Kidney glomerular epithelial cell (primary cell): ENCODE measurements around the gene ABLIM3.

Experiments
- DNase-seq: peaks from one replicate; lab custom pipeline; 2025; lab: John Stamatoyannopoulos, UW

The ABLIM3 gene

GRCh38 chr5:149282027-149282965 is 141.0 kb downstream of the ABLIM3 start:
- no peak for DNase-seq

- DNase-seq = no peak
Measured at GRCh38 chr5:149282966-149283332, 141.7 kb downstream of the ABLIM3 start.

DNA sequence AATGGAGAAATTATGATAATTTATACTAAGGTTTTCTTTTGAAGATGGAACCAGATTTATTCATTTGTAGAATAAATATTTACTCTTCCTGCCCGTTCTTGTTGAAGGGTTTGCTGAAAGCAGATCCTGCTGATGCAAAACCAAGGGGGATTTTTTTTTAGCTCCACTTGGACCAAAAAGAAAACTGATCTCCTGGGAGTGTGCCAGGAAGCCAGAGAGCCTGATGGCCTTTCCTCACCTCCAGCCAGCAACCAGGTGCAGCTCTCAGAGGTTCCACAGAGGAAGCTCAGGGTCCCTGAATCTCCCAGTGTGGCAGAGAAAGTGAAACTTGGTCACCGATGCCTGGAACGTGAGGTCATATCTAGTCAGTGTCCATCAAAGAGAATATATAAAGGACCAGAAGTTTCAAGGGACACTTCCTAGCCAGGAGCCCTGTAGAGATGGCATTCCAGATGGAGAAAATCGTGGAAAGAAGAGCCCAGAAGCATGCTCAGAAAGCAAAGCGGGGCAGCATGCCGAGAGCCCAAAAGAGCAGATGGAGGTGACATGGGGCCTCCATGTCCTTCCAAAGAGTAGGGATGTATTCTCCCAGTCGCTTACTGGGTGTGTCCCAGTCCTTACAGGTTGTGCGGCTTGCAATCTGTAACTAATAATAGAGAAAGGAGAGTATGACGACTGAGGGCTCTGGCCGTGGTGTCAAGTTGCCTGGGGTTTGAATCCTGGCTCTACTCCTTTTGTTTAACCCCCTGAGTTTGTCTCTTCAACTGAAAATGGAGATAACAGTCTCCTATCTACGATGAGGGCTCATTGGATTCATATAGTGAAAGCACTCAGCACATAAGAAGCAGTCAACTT is 142.6 kb downstream of the ABLIM3 start:
- DNase-seq = no peak

DNA sequence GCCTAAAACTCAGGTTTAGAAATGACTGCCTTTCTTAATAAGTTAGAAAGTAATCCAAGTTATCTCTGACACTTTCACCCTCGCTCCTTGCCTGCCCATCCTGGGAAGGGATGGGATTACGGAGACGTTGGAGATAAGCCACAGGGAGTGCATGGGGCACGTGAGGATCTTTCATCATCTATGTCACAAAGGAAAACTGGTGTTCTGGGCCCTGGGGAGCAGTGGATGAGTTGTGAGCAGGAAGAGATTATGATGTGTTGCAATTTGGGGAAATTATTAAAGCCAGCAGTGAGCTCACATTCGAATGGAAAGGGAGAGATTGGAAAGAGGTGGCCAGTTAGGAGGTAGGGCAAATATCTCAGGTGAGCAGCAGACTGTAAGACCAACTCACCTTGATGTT is 143.2 kb downstream of the ABLIM3 start:
- no peak for DNase-seq

GRCh38 chr5:149285153-149285552 is 143.9 kb downstream of the ABLIM3 start:
- no peak for DNase-seq

DNA sequence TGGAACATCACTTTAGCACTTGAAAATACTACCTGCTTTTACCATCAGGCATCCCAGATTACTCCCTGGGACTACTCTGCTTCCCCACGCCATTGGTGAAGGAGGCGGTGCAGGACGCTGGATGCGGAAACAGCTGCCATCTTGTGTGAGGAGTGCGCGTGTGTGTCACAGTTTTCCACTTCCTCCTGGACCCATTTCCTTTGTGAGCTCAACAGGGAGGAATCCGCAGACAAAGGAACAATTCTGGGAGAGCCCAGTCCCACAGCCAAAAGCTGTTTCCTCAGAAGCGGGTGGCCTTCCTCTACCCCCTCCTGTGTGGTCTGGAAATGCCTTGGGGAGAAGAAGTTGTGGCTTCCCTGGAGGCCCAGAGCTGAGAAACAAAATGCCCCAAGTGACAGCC is 147.1 kb downstream of the ABLIM3 start:
- DNase-seq = no peak

DNA sequence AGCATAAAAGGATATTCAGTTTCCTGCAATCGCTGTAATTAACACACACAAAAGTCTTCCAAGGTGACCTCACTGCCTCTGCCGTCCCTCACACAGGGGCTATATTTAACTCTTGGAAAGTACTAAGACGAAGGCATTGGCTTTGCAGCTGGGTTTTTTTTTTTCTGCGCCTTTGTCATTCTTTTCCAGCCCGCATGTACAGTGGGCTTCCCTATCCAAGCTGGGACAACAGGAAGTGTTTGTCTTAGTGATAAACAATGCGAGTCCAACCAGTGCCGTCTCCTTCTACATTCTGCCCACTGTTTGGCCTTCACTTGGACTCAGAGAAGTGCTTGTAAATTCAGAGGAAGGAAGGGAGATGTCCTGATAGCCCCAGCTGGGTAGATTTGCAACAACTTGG is 148.0 kb downstream of the ABLIM3 start:
- DNase-seq = no peak

DNA sequence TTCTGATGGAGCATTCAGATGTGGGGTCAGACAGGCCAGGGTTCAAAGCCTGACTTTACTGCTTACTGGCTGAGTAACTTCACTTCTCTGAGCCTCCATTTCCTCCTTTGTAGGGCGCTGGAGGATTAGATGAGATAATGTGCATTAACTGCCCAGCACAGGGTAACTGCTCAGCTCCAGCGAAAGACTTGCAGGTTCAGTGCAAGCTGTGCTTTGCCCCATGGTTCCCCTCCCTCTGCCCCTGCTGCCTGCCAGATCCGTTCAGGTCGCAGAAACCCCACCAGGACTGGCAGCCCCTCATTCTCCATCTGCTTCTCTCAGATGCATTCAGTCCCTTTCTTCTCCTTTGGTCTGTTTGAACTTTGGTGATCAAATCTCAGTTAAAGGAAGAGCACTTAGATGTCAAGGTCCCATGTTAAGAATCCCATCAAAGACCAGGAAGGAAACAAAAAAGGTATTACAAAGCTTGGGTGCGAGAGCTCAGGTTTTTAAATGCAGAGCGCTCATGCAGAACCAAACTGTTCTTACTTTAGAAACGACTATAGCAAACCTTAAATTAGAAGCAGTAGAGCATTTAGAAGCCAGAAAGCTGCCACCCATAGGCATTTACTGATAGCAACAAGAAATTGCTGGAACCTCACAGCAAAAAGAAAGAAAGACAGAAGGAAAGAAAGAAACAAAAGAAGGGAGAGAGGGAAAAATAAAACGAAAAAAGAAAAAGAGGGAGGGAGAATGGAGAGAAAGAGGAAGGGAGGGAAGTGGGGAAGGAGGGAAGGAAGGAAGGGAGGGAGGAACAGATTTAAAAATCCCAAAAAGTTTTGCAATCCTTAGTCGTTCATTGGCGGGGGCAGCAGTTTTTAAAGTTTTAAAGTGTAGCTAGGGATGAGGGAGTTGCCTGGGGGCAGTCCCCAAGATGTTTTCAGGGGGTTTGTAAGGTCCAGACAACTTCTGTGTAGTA is 153.9 kb downstream of the ABLIM3 start:
- no peak for DNase-seq

- DNase-seq = no peak
Measured at GRCh38 chr5:149297340-149298025, 156.2 kb downstream of the ABLIM3 start.

GRCh38 chr5:149298163-149298562 is 156.9 kb downstream of the ABLIM3 start:
- no peak for DNase-seq

DNA sequence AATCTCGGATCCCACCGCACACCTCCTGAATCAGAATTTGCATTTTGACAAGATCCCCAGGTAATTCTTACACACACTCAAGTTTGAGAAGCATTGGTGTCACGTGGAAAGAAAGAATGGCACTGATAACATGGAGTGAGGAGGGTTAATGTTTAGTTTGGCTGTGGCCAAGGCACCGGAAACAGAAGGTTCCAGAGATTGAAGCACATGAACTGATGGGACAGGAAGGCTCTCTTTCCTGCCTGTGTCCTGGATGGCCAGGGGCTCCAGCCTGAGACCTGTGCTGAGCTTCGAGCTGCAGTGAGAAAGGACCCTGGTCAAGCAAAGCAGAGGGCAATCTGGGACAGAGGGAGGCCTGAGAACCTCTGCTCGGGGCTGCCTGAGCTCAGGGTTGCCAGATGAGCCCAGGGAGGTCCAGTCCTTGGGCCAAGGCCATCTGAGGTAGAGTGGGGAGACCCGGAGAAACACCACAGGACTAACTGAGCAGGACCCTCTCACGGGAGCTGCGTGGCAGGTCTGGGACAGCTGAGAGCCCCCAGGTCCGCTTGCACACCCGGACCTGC is 157.6 kb downstream of the ABLIM3 start:
- no peak for DNase-seq

GRCh38 chr5:149299451-149300054 is 158.3 kb downstream of the ABLIM3 start:
- no peak for DNase-seq

GRCh38 chr5:149300441-149300840 is 159.1 kb downstream of the ABLIM3 start:
- DNase-seq = no peak

- DNase-seq = no peak
Measured at GRCh38 chr5:149301049-149301743, 159.9 kb downstream of the ABLIM3 start.

DNA sequence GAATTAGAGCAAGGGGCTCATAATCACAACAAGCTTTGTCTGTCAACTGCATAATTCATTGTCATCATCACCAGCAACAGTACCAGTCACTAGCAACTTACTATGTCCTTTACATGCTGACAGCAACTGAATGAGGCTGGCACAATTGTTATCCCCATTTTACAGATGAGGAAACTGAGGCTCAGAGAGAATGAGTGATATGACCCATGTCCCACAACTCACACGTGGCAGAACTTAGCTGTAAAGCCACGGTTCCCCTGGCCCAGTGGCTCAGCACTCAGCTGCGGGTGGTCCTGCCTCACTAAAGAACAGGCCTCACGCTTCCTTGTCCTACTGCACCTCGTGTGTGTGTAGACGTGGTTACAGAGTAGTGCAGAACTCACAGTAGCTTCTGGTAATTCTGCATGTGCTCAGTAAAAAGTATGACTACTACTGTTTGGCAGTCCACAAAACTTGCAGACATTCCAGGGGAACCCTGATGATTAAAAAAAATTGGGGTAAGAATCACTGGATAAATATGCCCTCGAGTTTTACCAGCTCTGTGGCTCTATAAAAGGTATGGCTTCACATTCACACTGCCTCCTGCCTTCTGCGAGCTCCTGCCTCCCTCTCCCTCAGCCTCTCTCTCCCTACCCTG is 160.6 kb downstream of the ABLIM3 start:
- DNase-seq = no peak

- no peak for DNase-seq
Measured at GRCh38 chr5:149302641-149303040, 161.3 kb downstream of the ABLIM3 start.

GRCh38 chr5:149303210-149303609 is 161.9 kb downstream of the ABLIM3 start:
- DNase-seq = no peak

GRCh38 chr5:149304195-149305078 is 163.1 kb downstream of the ABLIM3 start:
- no peak for DNase-seq
